IMR-90 (cell line): ENCODE measurements around the gene C12orf60.

ENCODE experiments used
- CEBPB ChIP-seq: IDR thresholded peaks from 2 replicates; pipeline ENCODE4 v1.6.1; 2012; ENCODE audit warnings: low read depth, low read length, improper control_type of control experiment
- CHD1 ChIP-seq: IDR thresholded peaks from 2 replicates; pipeline ENCODE4 v1.6.1; 2012; ENCODE audit warnings: low read depth, low read length, improper control_type of control experiment
- CTCF ChIP-seq: conservative IDR thresholded peaks from 2 replicates; pipeline ENCODE4 v1.5.1; 2012; ENCODE audit warnings: mild to moderate bottlenecking, low read depth, low read length, improper control_type of control experiment
- ELK1 ChIP-seq: fragments of 150-350 bp; IDR thresholded peaks from 2 replicates; pipeline ENCODE4 v1.6.1; 2016; ENCODE audit warnings: low read depth, mild to moderate bottlenecking, low read length, moderate library complexity, borderline replicate concordance
- FOS ChIP-seq: fragments of 150-350 bp; IDR thresholded peaks from 2 replicates; pipeline ENCODE4 v1.6.1; 2016; ENCODE audit warnings: low read depth, low read length
- MAZ ChIP-seq: IDR thresholded peaks from 2 replicates; pipeline ENCODE4 v1.6.1; 2012; ENCODE audit warnings: low read depth, mild to moderate bottlenecking, low read length, improper control_type of control experiment, moderate library complexity, borderline replicate concordance
- MXI1 ChIP-seq: IDR thresholded peaks from 2 replicates; pipeline ENCODE4 v1.6.1; 2012; ENCODE audit warnings: low read depth, mild to moderate bottlenecking, low read length, moderate library complexity, borderline replicate concordance
- NFE2L2 ChIP-seq: fragments of 150-350 bp; IDR thresholded peaks from 2 replicates; pipeline ENCODE4 v1.6.1; 2016; ENCODE audit warnings: low read depth, mild to moderate bottlenecking, low read length
- POLR2A ChIP-seq: IDR thresholded peaks from 2 replicates; pipeline ENCODE4 v1.6.1; 2012; ENCODE audit warnings: mild to moderate bottlenecking, low read depth, low read length
- RAD21 ChIP-seq: IDR thresholded peaks from 2 replicates; pipeline ENCODE4 v1.6.1; 2012; ENCODE audit warnings: low read length, improper control_type of control experiment
- RCOR1 ChIP-seq: IDR thresholded peaks from 2 replicates; pipeline ENCODE4 v1.6.1; 2012; ENCODE audit warnings: mild to moderate bottlenecking, low read length, improper control_type of control experiment; ENCODE audit not compliant: insufficient replicate concordance
- RFX5 ChIP-seq: IDR thresholded peaks from 2 replicates; pipeline ENCODE4 v1.8.0; 2012; ENCODE audit warnings: low read depth, mild to moderate bottlenecking, low read length, moderate library complexity
- SMC3 ChIP-seq: fragments of 150-350 bp; IDR thresholded peaks from 2 replicates; pipeline ENCODE4 v1.6.1; 2016; ENCODE audit warnings: low read depth, mild to moderate bottlenecking, antibody characterized with exemption, low read length, moderate library complexity
- USF2 ChIP-seq: fragments of 150-350 bp; IDR thresholded peaks from 2 replicates; pipeline ENCODE4 v1.6.1; 2017; ENCODE audit warnings: mild to moderate bottlenecking, antibody characterized with exemption, low read length, low read depth

- no peak for TF ChIP-seq CTCF
- TF ChIP-seq MAZ = no peak
- no peak for TF ChIP-seq POLR2A
- TF ChIP-seq SMC3 = no peak
- TF ChIP-seq RFX5 = no peak
- TF ChIP-seq CHD1 = no peak
- no peak for TF ChIP-seq CEBPB
- TF ChIP-seq ELK1 = no peak
- TF ChIP-seq RCOR1 = no peak
- no peak for TF ChIP-seq RAD21
- no peak for TF ChIP-seq USF2
- TF ChIP-seq MXI1 = no peak
- TF ChIP-seq FOS = no peak
- no peak for TF ChIP-seq NFE2L2
Measured at GRCh38 chr12:14772946-14773345, 30.5 kb upstream of the C12orf60 start.
